B cell (primary cell): Measurements from ENCODE around the gene IFIT2. TPM values are rescaled to one million over a fixed set of nuclear protein-coding genes. Genes with fewer than 3 reads are reported as not detected.

Experiments used
- ATAC-seq: fragments of 200-7000 bp; cut with Tn5 transposase; one replicate; pipeline ENCODE4 v1.10.0; 2021; ENCODE audit warnings: low read depth, mild to moderate bottlenecking, moderate number of reproducible peaks, moderate library complexity
- CTCF ChIA-PET: fragments of 350-600 bp; sonication (Branson Sonifier 250); formaldehyde crosslinking; loops from one replicate; lab custom pipeline; 2021; ENCODE audit warnings: antibody characterized with exemption, inconsistent platforms; lab: Charles Lee
- POLR2A ChIA-PET: fragments of 350-600 bp; sonication (Branson Sonifier 250); formaldehyde crosslinking; loops from one replicate; lab custom pipeline; 2021; ENCODE audit warnings: antibody characterized with exemption; lab: Charles Lee
- DNase-seq: peaks from one replicate; pipeline ENCODE4 v3.0.0; 2013
- H2AFZ ChIP-seq: 2 replicates; pipeline ENCODE4 v1.6.1; 2012; ENCODE audit warnings: mild to moderate bottlenecking, low read depth, low read length; ENCODE audit not compliant: insufficient read depth, poor library complexity, severe bottlenecking
- H3K27ac ChIP-seq, 2 donors: 1 replicate in 1 of 2; 2 replicates in 1 of 2; pipeline ENCODE4 v1.5.1; 2012 to 2013; ENCODE audit warnings: low read length in 2 of 2, mild to moderate bottlenecking in 2 of 2, moderate library complexity in 1 of 2
- H3K27me3 ChIP-seq, 4 experiments: fragments of 200-600 bp in 1 of 4; sonication (generic) in 1 of 4; replicated peaks in 1 of 4; 1 replicate in 2 of 4; 2 replicates in 2 of 4; pipeline versions ENCODE4 v1.6.1 to v1.7.0; 2013 to 2016; ENCODE audit warnings: low read length in 3 of 4, mild to moderate bottlenecking in 2 of 4, mixed read lengths in 1 of 4, moderate library complexity in 1 of 4; ENCODE audit not compliant: insufficient read depth in 4 of 4, control insufficient read depth in 3 of 4; ENCODE audit errors: control extremely low read depth in 1 of 4
- H3K36me3 ChIP-seq, 2 experiments: replicated peaks in 1 of 2; 1 replicate in 1 of 2; 2 replicates in 1 of 2; pipeline versions ENCODE4 v1.6.1 to v1.7.1; 2013; ENCODE audit warnings: low read length in 1 of 2; ENCODE audit not compliant: insufficient read depth in 2 of 2, control insufficient read depth in 1 of 2; ENCODE audit errors: control extremely low read depth in 1 of 2, extremely low read depth in 1 of 2
- H3K4me1 ChIP-seq, 2 donors: fragments of 200-600 bp in 1 of 2; sonication (generic) in 1 of 2; 1 replicate in 1 of 2; 2 replicates in 1 of 2; pipeline versions ENCODE4 v1.5.1 to v1.6.1; 2013 to 2017; ENCODE audit warnings: low read length in 2 of 2; ENCODE audit not compliant: control insufficient read depth in 2 of 2, insufficient read depth in 2 of 2
- H3K4me2 ChIP-seq: replicated peaks from 2 replicates; pipeline ENCODE3; 2012; ENCODE audit warnings: mild to moderate bottlenecking, low read depth, low read length; ENCODE audit not compliant: poor library complexity, severe bottlenecking
- H3K4me3 ChIP-seq, 5 experiments: fragments of 200-600 bp in 1 of 5; sonication (generic) in 1 of 5; 1 replicate in 3 of 5; 2 replicates in 2 of 5; pipeline versions ENCODE4 v1.5.1 to v1.7.0; 2011 to 2016; ENCODE audit warnings: low read length in 4 of 5, mild to moderate bottlenecking in 4 of 5, low read depth in 2 of 5, control low read depth in 1 of 5, moderate library complexity in 1 of 5; ENCODE audit not compliant: insufficient read depth in 1 of 5; ENCODE audit errors: control extremely low read depth in 1 of 5, extremely low read depth in 1 of 5
- H3K79me2 ChIP-seq: fragments of 200-600 bp; sonication (generic); one replicate; pipeline ENCODE4 v1.6.0; 2016; ENCODE audit warnings: low read length; ENCODE audit not compliant: control insufficient read depth, insufficient read depth
- H3K9ac ChIP-seq: fragments of 200-600 bp; sonication (generic); 2 replicates; pipeline ENCODE4 v1.6.1; 2017; ENCODE audit warnings: mild to moderate bottlenecking, low read length, moderate library complexity
- H3K9me3 ChIP-seq, 3 donors: one replicate each; pipeline versions ENCODE4 v1.6.1 to v1.7.1; 2013; ENCODE audit warnings: low read length in 2 of 3; ENCODE audit not compliant: control insufficient read depth in 2 of 3, insufficient read depth in 1 of 3; ENCODE audit errors: control extremely low read depth in 1 of 3
- H4K20me1 ChIP-seq: 2 replicates; pipeline ENCODE4 v1.6.0; 2012; ENCODE audit warnings: mild to moderate bottlenecking, low read length; ENCODE audit not compliant: insufficient read depth, control insufficient read depth, poor library complexity, severe bottlenecking
- H3K27ac Mint-ChIP-seq: one replicate; pipeline ENCODE4 v1.8.0; 2021; ENCODE audit warnings: mixed read lengths
- H3K27me3 Mint-ChIP-seq: one replicate; pipeline ENCODE4 v1.8.0; 2021; ENCODE audit warnings: mixed read lengths
- H3K4me1 Mint-ChIP-seq: one replicate; pipeline ENCODE4 v1.8.0; 2021; ENCODE audit warnings: mixed read lengths
- H3K4me3 Mint-ChIP-seq: one replicate; pipeline ENCODE4 v1.8.0; 2021; ENCODE audit warnings: mixed read lengths
- H3K9me3 Mint-ChIP-seq: one replicate; pipeline ENCODE4 v1.8.0; 2022; ENCODE audit warnings: mixed read lengths; ENCODE audit not compliant: insufficient read depth
- EZH2 ChIP-seq: IDR thresholded peaks from 2 replicates; pipeline ENCODE4 v1.6.1; 2012; ENCODE audit warnings: borderline replicate concordance, low read depth, mild to moderate bottlenecking, moderate library complexity, low read length; ENCODE audit not compliant: insufficient read depth, poor library complexity, severe bottlenecking
- WGBS: methylation state at CpG from one replicate; pipeline ENCODE4 v1.1.5; 2013; ENCODE audit warnings: missing lambda C conversion rate; ENCODE audit not compliant: insufficient coverage; 5-methylcytosine and 5-hydroxymethylcytosine counted together
- intact Hi-C: fragments of 100-400 bp; cut with micrococcal nuclease; formaldehyde crosslinking; loops from one replicate; pipeline ENCODE4 v1.10.0; 2022
- polyA plus RNA-seq: library from polyadenylated mRNA; depleted of rRNA; stranded (reverse); fragments of >200 nt; gene quantifications from 2 replicates; pipeline ENCODE4 v1.2.3, GENCODE V29; 2012
- total RNA-seq, 2 donors: library from RNA; stranded (reverse); fragments of 120-200 nt in 1 of 2; gene quantifications; 1 replicate in 1 of 2; 2 replicates in 1 of 2; pipeline versions ENCODE4 v1.2.3 to v1.2.4, GENCODE V29; 2013 to 2022
- TF ChIP-seq, protein P1 (sequence below): fragments of 200-600 bp; IDR thresholded peaks from one replicate; pipeline ENCODE4 v1.8.0; 2022; ENCODE audit warnings: antibody characterized with exemption, mild to moderate bottlenecking

The IFIT2 gene
- total and polyA plus RNA-seq, 2 donors (not counting 1 experiment from before 2014, with no cell fraction given) = 3.6 to 12.4 TPM

- Histone ChIP-seq H3K27ac (no peak overlapping the region), H3K9me3 (no peaks in the 10 kb centered on the region), H3K27me3 (no peaks in the 10 kb centered on the region), H3K4me1 (no peaks in the 10 kb centered on the region), H3K79me2 (no peaks in the 10 kb centered on the region), H3K36me3 (no peaks in the 10 kb centered on the region), H3K9ac (no peak overlapping the region), H3K4me3 (no peak overlapping the region), H2AFZ (no peak overlapping the region), H4K20me1 (no peaks in the 10 kb centered on the region), H3K4me2 (no peak overlapping the region)
- no peak overlapping the region for H3K27ac Mint-ChIP-seq
- 100% methylated on average over 1 of the region's 1 CpG for WGBS
- peaks cover under 1% of the 10 kb centered on the region for H3K4me1 Mint-ChIP-seq
- ATAC-seq = no peak
- ChIA-PET POLR2A (no interaction called here), CTCF (no interaction called here)
- peaks cover 4% of the 10 kb centered on the region for H3K9me3 Mint-ChIP-seq
- intact Hi-C loops = no loop called here
- DNase-seq = no peak
- no peak overlapping the region for H3K4me3 Mint-ChIP-seq
- TF ChIP-seq EZH2 = no peak
- TF ChIP-seq, protein P1, sequence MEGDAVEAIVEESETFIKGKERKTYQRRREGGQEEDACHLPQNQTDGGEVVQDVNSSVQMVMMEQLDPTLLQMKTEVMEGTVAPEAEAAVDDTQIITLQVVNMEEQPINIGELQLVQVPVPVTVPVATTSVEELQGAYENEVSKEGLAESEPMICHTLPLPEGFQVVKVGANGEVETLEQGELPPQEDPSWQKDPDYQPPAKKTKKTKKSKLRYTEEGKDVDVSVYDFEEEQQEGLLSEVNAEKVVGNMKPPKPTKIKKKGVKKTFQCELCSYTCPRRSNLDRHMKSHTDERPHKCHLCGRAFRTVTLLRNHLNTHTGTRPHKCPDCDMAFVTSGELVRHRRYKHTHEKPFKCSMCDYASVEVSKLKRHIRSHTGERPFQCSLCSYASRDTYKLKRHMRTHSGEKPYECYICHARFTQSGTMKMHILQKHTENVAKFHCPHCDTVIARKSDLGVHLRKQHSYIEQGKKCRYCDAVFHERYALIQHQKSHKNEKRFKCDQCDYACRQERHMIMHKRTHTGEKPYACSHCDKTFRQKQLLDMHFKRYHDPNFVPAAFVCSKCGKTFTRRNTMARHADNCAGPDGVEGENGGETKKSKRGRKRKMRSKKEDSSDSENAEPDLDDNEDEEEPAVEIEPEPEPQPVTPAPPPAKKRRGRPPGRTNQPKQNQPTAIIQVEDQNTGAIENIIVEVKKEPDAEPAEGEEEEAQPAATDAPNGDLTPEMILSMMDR = no peak
- H3K27me3 Mint-ChIP-seq = no peaks in the 10 kb centered on the region
These were observed 55.2 kb downstream of the IFIT2 start for GRCh38 chr10:89357096-89357495.

- no CpG with 5 or more reads among the region's 2 CpGs for WGBS
These were observed 56.1 kb downstream of the IFIT2 start for GRCh38 chr10:89357975-89358374.

More at GRCh38 chr10:89357975-89358374, 56.1 kb downstream of the IFIT2 start:
- no peaks in the 10 kb centered on the region for H3K36me3 ChIP-seq
- no peaks in the 10 kb centered on the region for H3K79me2 ChIP-seq
- no peak overlapping the region for H3K27ac ChIP-seq
- no peak overlapping the region for H3K4me2 ChIP-seq
- Mint-ChIP-seq H3K9me3 (peaks cover 4% of the 10 kb centered on the region), H3K27ac (peak overlapping the region; percentile 21), H3K27me3 (no peaks in the 10 kb centered on the region), H3K4me1 (peaks cover under 1% of the 10 kb centered on the region), H3K4me3 (no peak overlapping the region)
- CTCF ChIA-PET = interaction anchor here (2.4 kb wide), 1 partner anchor 11 kb away, joined by 15 read pairs; no protein-coding TSS in a partner anchor
- H3K4me3 ChIP-seq = no peak overlapping the region
- no peaks in the 10 kb centered on the region for H4K20me1 ChIP-seq
- POLR2A ChIA-PET = no interaction called here
- no peak for TF ChIP-seq EZH2
- TF ChIP-seq, protein P1 = no peak
- no peaks in the 10 kb centered on the region for H3K9me3 ChIP-seq
- no peaks in the 10 kb centered on the region for H3K27me3 ChIP-seq
- no peak for ATAC-seq
- no peak for DNase-seq
- H2AFZ ChIP-seq = no peak overlapping the region
- H3K9ac ChIP-seq = no peak overlapping the region
- intact Hi-C loops = no loop called here
- H3K4me1 ChIP-seq = no peaks in the 10 kb centered on the region

Other genes with a start within 250 kb of the IFIT2 start
- gene CH25H, start 94.7 kb upstream of the IFIT2 start, total RNA-seq = not detected in 2 replicates
- 0.23 TPM in 1 of 2 replicates, not detected in the other for gene CH25H, start 94.7 kb upstream of the IFIT2 start, polyA plus RNA-seq
- 36.5 and 38.9 TPM in 2 replicates for gene LIPA, start 50.3 kb upstream of the IFIT2 start, total RNA-seq
- 16.0 and 16.4 TPM in 2 replicates for gene LIPA, start 50.3 kb upstream of the IFIT2 start, polyA plus RNA-seq
- 4.0 and 4.2 TPM in 2 replicates for gene IFIT3, start 26.0 kb downstream of the IFIT2 start, total RNA-seq
- 1.5 and 1.6 TPM in 2 replicates for gene IFIT3, start 26.0 kb downstream of the IFIT2 start, polyA plus RNA-seq
- gene IFIT1B, start 76.0 kb downstream of the IFIT2 start, total RNA-seq = not detected in 2 replicates
- not detected in 2 replicates for gene IFIT1B, start 76.0 kb downstream of the IFIT2 start, polyA plus RNA-seq
- gene IFIT1, start 90.6 kb downstream of the IFIT2 start, total RNA-seq = 1.2 and 1.4 TPM in 2 replicates
- 0.50 and 0.63 TPM in 2 replicates for gene IFIT1, start 90.6 kb downstream of the IFIT2 start, polyA plus RNA-seq
- 23.2 and 25.0 TPM in 2 replicates for gene IFIT5, start 112.5 kb downstream of the IFIT2 start, total RNA-seq
- 4.3 and 7.0 TPM in 2 replicates for gene IFIT5, start 112.5 kb downstream of the IFIT2 start, polyA plus RNA-seq
- gene SLC16A12, start 233.5 kb downstream of the IFIT2 start, total RNA-seq = not detected in 2 replicates
- gene SLC16A12, start 233.5 kb downstream of the IFIT2 start, polyA plus RNA-seq = not detected in 2 replicates